Measurements from ENCODE around the gene SYTL3.
"Not testable (repeated sequence)": the region's sequence is repeated elsewhere in the genome, so short reads cannot be mapped to it uniquely, and the experiment has no call there.

The SYTL3 gene

GRCh38 chr6:158665332-158665731 is 15.5 kb downstream of the SYTL3 start:
- DNase-seq = no peak

- no peak for DNase-seq
These were observed 16.9 kb downstream of the SYTL3 start for GRCh38 chr6:158666628-158667359.

GRCh38 chr6:158667360-158667981 is 17.6 kb downstream of the SYTL3 start:
- DNase-seq = no peak

- DNase-seq = no peak
These were observed 18.9 kb downstream of the SYTL3 start for GRCh38 chr6:158668707-158669103.

GRCh38 chr6:158669145-158670035 is 19.5 kb downstream of the SYTL3 start:
- DNase-seq = no peak

- not testable (repeated sequence) for DNase-seq
These were observed 22.3 kb downstream of the SYTL3 start for GRCh38 chr6:158672119-158672518.

- no peak for DNase-seq
These were observed 22.9 kb downstream of the SYTL3 start for GRCh38 chr6:158672726-158673125.

GRCh38 chr6:158674342-158675131 is 24.7 kb downstream of the SYTL3 start:
- DNase-seq = no peak

GRCh38 chr6:158677094-158677493 is 27.2 kb downstream of the SYTL3 start:
- not testable (repeated sequence) for DNase-seq

GRCh38 chr6:158677906-158678578 is 28.2 kb downstream of the SYTL3 start:
- DNase-seq = no peak

GRCh38 chr6:158680015-158680414 is 30.2 kb downstream of the SYTL3 start:
- no peak for DNase-seq

GRCh38 chr6:158680481-158680880 is 30.6 kb downstream of the SYTL3 start:
- no peak for DNase-seq

GRCh38 chr6:158684311-158684710 is 34.5 kb downstream of the SYTL3 start:
- no peak for DNase-seq

- DNase-seq = no peak
These were observed 35.0 kb downstream of the SYTL3 start for GRCh38 chr6:158684745-158685324.

- DNase-seq = no peak
These were observed 36.5 kb downstream of the SYTL3 start for GRCh38 chr6:158686311-158686710.

GRCh38 chr6:158686791-158687381 is 37.0 kb downstream of the SYTL3 start:
- DNase-seq = no peak

- DNase-seq = no peak
These were observed 37.7 kb downstream of the SYTL3 start for GRCh38 chr6:158687506-158687905.

- no peak for DNase-seq
These were observed 39.0 kb downstream of the SYTL3 start for GRCh38 chr6:158688860-158689259.

GRCh38 chr6:158694913-158695312 is 45.1 kb downstream of the SYTL3 start:
- no peak for DNase-seq

- no peak for DNase-seq
These were observed 48.0 kb downstream of the SYTL3 start for GRCh38 chr6:158697811-158698210.

- DNase-seq = no peak
These were observed 49.1 kb downstream of the SYTL3 start for GRCh38 chr6:158698931-158699330.
